H1 (cell line): Measurements from ENCODE around the gene CEP126. TPM values are rescaled to one million over a fixed set of nuclear protein-coding genes. Genes with fewer than 3 reads are reported as not detected.

ENCODE experiments used
- JUND ChIP-seq: IDR thresholded peaks from 2 replicates; pipeline ENCODE4 v1.6.1; 2011; ENCODE audit warnings: mild to moderate bottlenecking, improper control_type of control experiment, low read length
- SAP30 ChIP-seq: fragments of 300-600 bp; sonication (generic); IDR thresholded peaks from 2 replicates; pipeline ENCODE4 v1.7.1; 2012; ENCODE audit warnings: low read length, moderate library complexity, mild to moderate bottlenecking, inconsistent platforms; ENCODE audit not compliant: insufficient read depth, insufficient replicate concordance
- polyA plus RNA-seq, 7 experiments: library from polyadenylated mRNA; depleted of rRNA in 3 of 7; stranded (reverse) in 5 of 7; unstranded in 2 of 7; fragments of >200 nt in 5 of 7; fragments of 200-250 nt in 2 of 7; gene quantifications; 1 replicate in 5 of 7; 2 replicates in 1 of 7; 4 replicates in 1 of 7; pipeline versions ENCODE4 v1.2.1 to v1.2.3, GENCODE V29; 2011 to 2013; ENCODE audit warnings: missing spikeins in 2 of 7, mixed read lengths in 2 of 7
- total RNA-seq: library from RNA; stranded (reverse); fragmentation: NEBNext Ultra II Directional; extraction: Animal tissue kit (Norgen Biotek cat#: 25700); gene quantifications from 2 replicates; pipeline ENCODE4 v1.2.1, GENCODE V29; 2021

Gene CEP126
- total and polyA plus RNA-seq, 2 of the 8 experiments (the other 6 are each of a cell fraction or from before 2014, with no cell fraction given): 0.76 to 1.9 TPM

DNA sequence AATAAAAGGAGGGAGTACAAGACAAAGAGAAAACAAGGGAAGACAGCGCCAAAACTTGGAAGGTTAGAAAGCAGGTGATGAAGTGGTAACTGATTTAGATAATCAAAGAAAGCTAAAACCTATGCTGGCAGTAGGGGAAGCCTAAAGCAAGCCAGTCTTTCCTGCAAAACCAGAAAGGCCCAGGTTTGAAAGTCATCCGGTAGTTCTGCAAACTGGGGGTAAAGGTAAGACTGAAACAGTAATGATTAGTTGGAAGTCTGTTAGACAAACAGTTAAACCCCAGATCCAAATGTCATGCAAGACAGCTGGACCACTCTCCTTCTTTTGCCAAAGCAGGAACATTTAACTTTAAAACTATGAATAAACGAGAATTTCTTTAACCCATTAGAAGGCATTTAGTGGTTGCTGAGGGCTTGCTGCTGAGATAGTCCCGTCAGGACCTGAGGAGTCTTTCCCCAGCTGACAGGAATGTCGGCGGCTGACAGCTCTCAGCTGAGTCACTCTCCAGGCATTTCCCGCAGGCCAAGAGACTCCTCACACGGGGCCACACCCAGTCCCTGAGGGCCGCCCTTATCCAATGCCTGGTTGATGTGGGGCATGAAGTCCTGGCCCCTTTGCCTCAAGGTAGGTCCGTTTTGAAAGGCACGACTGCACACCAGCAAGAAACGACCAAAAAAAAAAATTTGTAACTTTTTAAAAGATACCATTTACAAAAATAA is 96.1 kb downstream of the CEP126 start (continued):
- TF ChIP-seq SAP30 (peak; percentile 95), JUND (peak; percentile 98)
